Measurements from ENCODE around the gene TAF1C.

- TF ChIP-seq, protein P1, sequence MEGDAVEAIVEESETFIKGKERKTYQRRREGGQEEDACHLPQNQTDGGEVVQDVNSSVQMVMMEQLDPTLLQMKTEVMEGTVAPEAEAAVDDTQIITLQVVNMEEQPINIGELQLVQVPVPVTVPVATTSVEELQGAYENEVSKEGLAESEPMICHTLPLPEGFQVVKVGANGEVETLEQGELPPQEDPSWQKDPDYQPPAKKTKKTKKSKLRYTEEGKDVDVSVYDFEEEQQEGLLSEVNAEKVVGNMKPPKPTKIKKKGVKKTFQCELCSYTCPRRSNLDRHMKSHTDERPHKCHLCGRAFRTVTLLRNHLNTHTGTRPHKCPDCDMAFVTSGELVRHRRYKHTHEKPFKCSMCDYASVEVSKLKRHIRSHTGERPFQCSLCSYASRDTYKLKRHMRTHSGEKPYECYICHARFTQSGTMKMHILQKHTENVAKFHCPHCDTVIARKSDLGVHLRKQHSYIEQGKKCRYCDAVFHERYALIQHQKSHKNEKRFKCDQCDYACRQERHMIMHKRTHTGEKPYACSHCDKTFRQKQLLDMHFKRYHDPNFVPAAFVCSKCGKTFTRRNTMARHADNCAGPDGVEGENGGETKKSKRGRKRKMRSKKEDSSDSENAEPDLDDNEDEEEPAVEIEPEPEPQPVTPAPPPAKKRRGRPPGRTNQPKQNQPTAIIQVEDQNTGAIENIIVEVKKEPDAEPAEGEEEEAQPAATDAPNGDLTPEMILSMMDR (IDR thresholded peaks at IDR 0.05): no peak
- TF ChIP-seq SMC3 (IDR thresholded peaks at IDR 0.05): no peak
- TF ChIP-seq ATOH8 (CRISPR knock-in tag; IDR thresholded peaks at IDR 0.05; ENCODE audit: low read depth): no peak
- no peak for TF ChIP-seq MAZ (IDR thresholded peaks at IDR 0.05; ENCODE audit: borderline replicate concordance, low read depth, low read length)
Observed at GRCh38 chr16:84182680-84183571, 3.9 kb downstream of the TAF1C start.
